Activated CD4-positive, alpha-beta T cell treated with anti-CD3 and anti-CD28 coated beads for 1 hour (primary cell): ENCODE data around the gene BAZ2B.
"Not testable (repeated sequence)": the region's sequence is repeated elsewhere in the genome, so short reads cannot be mapped to it uniquely, and the experiment has no call there.

Experiments used
- DNase-seq: peaks from one replicate; pipeline ENCODE4 v3.0.0-alpha.2; 2020

Gene BAZ2B, protein sequence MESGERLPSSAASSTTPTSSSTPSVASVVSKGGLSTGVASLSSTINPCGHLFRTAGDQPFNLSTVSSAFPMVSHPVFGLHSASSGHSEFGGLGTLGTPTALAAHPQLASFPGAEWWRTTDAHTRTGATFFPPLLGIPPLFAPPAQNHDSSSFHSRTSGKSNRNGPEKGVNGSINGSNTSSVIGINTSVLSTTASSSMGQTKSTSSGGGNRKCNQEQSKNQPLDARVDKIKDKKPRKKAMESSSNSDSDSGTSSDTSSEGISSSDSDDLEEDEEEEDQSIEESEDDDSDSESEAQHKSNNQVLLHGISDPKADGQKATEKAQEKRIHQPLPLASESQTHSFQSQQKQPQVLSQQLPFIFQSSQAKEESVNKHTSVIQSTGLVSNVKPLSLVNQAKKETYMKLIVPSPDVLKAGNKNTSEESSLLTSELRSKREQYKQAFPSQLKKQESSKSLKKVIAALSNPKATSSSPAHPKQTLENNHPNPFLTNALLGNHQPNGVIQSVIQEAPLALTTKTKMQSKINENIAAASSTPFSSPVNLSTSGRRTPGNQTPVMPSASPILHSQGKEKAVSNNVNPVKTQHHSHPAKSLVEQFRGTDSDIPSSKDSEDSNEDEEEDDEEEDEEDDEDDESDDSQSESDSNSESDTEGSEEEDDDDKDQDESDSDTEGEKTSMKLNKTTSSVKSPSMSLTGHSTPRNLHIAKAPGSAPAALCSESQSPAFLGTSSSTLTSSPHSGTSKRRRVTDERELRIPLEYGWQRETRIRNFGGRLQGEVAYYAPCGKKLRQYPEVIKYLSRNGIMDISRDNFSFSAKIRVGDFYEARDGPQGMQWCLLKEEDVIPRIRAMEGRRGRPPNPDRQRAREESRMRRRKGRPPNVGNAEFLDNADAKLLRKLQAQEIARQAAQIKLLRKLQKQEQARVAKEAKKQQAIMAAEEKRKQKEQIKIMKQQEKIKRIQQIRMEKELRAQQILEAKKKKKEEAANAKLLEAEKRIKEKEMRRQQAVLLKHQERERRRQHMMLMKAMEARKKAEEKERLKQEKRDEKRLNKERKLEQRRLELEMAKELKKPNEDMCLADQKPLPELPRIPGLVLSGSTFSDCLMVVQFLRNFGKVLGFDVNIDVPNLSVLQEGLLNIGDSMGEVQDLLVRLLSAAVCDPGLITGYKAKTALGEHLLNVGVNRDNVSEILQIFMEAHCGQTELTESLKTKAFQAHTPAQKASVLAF (N-terminal part only)

DNA sequence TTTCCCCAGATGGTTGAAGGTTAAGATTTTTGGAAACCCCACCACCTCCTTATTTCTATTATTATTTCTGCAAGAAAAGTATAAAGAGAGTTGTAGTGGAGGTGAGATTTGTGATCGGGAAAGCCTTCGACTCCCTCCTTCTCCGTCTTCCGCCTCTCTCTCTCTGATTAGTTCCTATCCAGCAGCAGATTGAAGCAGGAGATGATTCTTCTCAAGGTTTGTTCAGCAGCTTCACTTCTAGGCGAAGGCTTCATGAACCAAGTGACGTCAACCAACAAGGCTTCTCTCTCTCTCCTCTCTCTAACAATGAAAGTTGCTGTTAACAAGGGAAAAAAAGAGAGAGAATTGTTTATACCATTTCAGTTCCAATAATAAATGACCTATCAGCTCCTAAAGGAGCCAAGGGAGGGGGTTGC, at the start of gene BAZ2B:
BAZ2B (minus strand) TSS at position 263 of the 416 bp plus-strand sequence. CDS start 137,829 bp downstream, outside the sequence.
- DNase-seq, result no peak

DNA sequence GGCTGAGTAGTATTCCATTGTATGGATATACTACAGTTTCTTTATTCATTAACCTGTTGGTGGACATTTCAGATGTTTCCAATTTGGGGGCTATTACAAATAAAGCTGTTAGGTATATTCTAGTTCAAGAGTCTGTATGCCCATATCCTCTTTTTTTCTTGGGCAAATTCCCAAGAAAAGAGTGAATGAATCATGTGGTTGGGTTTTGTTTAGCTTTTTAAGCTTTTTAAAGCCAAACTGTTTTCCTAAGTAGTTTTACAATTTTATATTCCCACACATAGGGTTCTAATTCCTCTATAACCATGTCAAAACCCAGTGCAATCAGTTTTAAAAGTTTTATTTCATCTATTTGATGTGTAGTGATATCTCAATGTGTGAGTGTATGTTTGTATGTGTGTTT, 44.9 kb upstream of the BAZ2B start:
- DNase-seq, result no peak

DNA sequence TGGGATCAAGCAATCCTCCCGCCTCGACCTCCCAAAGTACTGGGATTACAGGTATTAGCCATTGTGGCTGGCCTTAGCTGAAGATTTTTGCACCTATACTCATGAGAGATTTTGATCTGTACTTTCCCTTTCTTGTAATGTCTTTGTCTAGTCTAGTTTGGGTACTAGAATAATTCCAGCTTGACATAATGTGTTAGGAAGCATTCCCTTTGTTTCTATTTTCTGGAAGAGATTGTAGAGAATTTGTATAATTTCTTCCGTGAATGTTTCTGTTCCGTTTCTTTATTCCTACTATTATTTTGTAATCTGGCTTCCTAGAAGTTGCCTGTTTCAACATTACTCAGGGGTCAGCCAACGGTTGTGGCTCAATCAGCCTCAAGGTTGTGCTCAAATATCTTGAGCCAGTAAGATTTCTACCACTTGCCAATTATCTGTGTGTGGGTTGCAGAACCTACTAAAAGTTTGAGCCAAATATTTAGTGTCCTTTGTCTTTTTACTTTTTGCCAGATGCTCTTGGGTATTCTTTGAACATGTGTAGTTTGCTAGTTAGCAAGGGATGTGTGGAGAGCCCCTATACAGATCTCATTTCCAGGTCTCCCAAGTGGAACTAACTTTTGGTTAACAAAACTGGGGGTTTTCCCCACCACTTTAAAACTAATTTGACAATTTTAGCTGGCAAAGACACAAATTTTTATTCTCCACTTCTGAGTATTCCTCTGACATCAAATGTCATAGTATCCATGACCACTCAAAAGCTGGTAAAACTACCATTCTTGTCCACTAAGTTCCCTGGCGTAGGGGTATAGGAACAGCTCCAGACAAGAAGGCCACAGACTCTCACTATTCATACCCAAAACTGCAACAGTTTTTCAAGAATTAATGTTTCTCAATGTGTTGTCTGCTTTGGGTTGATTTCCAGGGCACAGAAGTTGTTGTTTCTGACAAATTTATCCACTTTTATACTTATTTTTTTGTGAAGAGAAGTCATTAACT, 42.8 kb upstream of the BAZ2B start:
- no peak for DNase-seq

DNA sequence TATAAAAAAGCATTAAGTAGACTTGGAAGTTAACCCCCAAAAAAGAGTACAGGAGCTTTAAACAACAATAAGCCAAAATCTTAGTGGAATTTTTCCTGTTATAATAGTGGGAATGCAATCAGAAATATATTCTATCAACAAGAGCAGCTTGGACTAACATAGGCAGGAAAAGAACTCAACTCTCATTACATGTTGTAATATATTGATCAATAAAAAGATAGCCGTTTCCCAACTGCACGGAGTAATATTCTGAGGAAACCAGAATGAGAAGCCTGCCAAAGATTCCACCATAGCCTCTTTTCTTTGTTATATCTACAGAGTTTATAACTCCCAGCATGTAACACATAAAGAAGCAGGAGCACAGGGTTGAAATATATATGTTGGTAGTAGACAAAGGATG, 37.6 kb upstream of the BAZ2B start:
- DNase-seq, result no peak

DNA sequence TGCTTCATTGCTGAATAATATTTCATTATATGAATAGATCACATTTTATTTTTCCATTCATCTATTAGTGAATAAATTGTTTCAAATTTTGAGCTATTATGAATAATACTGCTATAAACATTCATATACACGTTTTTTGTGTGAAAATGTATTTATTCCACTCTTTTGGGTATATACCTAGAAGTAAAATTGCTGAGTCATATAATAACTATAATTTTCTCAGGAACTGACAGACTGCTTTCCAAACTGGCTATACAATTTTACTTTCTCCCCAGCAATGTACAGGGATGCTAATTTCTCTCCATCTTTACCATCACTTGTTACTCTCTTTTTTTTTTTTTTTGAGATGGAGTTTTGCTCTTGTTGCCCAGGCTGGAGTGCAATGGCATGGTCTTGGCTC, 35.5 kb upstream of the BAZ2B start:
- DNase-seq, result no peak

DNA sequence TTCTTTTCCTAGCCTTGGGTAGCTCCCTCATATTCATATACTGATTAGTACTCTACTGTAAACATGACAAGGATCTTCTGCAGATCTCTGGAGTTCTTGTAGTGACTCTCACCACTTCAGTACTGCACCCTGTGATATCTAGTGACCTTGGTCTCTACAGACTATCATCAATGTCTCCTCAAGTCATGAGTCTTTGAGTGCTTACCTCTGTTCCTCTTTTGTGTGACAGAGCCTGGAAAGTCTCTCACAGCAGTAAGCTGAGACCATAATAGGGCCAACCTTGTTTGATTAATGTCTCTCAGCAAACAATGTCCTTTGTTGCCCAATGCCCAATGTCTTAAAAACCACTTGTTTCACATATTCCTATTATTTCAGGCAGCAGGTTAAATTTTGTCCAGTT, 34.2 kb upstream of the BAZ2B start:
- no peak for DNase-seq

DNA sequence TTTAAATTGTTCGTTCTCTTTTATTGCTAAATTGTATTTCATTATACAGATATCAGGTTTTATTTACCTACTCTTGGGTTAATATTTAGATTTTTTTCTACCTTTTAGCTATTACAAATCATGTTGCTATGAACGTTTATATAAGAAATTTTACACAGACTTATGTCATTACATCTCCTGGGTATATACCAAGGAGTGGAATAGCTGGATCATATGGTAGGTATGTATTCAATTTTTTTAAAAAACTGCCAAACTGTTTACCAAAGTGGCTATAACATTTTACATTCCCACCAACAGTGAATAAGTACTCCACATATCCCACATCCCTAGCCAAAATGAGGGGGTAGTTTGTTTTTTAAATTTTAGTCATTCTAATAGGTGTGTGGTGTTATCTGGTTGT, 32.3 kb upstream of the BAZ2B start:
- no peak for DNase-seq

DNA sequence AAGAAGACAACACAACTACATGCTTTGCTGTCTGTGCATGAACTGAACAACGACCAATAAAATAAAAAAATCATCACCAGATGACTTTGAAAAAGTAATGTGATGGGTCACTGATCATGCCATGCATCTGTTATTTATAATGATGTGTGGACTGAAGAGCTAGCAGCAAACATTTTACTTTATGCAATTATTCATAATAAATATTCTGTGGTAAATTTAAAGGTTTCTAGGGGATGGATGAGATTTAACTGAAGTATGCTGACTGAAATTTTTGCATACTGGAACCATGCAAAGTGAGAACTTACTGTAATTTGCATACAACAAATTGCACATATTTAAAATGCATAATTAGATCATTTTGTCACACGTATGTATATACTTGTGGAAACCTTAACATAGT, 31.3 kb upstream of the BAZ2B start:
- DNase-seq, result no peak

DNA sequence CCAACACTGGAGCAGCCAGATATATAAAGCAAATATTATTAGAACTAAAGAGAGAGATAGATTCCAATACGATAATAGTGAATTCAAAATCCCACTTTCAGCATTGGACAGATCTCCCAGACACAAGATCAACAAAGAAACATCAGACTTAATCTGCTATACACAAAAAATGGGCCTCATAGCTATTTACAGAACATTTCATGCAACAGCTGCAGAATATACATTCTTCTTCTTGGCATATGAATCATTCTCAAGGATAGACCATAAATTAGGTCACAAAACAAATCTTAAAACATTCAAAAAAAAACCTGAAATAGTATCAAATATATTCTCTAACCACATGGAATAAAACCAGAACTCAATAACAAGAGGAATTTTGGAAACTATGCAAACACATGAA, 23.8 kb upstream of the BAZ2B start:
- no peak for DNase-seq

DNA sequence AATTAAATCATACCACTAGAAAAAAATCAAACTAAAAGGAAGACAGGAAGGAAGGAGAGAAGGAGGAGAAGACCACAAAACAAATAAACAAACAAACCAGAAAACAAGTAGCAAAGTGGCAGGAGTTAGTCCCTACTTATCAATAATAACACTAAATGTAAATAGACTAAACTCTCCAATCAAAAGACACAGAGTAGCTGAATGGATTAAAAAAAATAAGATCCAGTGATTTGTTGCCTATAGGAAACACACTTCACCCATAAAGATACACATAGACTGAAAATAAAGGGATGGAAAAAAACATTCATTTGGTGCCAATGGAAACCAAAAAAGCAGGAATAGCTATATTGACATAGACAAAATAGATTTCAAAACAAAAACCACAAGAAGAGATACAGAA, 23.4 kb upstream of the BAZ2B start:
- DNase-seq, result no peak

DNA sequence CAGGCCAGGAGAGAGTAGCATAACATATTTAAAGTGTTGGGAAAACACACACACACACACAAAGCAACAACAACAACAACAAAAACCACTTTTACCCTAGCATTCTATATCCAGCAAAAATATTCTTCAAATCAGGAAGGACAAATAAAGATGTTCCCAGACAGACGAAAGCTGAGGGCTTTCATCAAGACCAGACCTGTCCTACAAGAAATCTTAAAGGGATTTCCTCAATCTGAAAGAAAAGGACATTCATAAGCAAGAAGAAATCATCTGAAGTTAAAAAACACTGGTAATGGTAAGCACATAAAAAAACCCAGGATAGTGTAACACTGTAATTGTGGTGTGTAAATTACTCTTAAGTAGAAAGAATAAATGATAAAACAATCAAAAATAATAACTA, 22.7 kb upstream of the BAZ2B start:
- DNase-seq, result no peak

DNA sequence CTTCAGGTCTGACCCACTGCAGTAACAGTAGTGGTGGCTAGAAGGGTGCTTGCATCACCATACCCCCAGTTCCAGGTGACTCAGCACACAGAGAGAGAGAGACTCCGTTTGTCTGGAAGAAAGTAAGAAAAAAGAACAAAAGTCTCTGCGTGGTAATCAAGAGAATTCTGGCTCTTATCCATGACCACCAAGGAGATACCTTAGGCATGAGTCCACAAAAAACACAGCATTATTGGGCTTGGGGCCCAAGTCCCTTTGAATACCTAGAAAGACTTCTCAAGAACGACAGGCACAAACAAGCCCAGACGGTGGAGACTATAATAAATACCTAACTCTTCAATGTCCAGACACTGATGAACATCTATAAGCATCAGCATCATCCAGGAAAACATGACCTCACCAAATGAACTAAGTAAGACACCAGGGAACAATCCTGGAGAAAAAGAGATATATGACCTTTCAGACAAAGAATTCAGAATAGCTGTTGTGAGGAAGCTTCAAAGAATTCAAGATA, 21.7 kb upstream of the BAZ2B start:
- no peak for DNase-seq

DNA sequence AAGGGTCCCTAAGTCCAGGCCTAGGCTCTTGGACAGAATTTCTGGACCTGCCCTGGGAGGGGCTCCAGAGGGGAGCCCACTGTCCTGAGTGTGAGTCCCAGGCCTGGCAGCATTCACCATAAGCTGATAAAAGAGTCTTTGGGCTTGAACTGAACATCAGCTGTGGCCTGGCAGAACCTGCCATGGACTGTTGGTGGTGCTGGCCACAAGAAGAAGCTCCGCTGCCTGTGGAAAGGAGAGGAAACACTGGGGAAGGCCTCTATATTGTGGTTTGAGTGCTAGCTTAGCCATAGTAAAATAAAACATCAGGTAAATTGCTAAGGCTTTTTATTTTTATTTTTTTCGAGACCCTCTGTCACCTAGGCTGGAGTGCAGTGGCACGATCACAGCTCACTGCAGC, 20.9 kb upstream of the BAZ2B start:
- DNase-seq, result no peak

DNA sequence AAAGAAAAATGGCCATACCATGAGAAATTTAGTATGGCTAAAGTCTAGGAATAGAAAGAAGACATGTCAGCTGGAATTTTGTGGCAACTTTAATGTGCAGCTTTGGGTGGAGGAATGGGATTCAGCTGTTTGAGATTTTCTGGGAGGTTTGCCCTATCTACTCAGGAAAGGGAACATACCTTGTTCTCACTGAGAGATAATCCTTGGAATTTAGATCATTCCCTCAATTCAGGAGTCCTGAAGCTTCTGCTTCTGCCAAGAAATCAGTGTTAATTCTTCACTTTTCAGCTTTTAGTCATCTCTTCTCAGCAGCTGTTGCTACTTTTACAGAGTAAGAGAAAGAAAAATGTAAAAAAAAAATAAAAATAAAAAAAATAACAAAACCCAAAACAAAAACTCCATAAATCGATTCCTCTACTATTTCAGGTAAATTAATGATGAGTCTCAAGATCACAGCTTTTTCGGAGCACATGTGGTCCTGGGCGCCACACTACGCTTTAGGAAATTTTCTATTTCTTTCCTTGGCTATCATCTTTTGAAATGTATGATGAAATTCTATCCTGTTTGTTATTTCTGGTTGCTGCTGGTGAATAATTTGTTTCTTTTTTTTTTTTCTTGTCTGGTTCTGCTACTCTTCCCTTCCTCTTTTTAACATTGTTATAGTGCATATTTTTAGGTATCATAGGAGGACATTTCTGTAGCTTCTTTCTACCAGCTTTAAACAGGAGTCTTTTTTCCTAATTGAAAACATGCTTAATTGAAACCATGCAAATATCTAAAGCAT, 18.9 kb upstream of the BAZ2B start:
- DNase-seq, result no peak

DNA sequence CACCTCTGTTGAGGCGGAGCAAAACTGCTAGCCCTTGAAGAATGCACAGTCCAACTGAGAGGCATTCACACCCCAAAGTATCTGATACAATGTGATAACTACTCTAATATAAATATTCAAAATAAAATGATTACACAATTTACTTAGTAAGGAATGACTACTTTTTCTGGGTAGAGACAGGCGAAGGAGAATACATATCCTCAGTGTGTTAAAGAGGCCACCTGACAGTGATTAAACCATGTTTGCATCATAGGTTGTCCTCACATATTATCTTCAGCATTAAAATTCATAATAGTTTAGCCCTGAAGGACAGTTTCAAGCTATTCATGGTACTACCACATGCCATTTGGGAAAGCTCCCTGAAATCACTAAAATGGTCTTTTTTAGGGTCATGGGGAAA, 16.9 kb upstream of the BAZ2B start:
- no peak for DNase-seq

DNA sequence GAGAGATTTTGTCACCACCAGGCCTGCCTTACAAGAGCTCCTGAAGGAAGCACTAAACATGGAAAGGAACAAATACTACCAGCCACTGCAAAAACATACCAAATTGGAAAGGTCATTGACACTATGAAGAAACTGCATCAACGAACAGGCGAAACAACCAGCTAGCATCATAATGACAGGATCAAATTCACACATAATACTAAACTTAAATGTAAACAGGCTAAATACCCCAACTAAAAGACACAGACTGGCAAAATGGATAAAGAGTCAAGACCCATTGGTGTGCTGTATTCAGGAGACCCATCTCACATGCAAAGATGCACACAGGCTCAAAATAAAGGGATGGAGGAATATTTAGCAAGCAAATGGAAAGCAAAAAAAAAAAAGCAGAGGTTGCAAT, 9.3 kb upstream of the BAZ2B start:
- DNase-seq, result not testable (repeated sequence)

DNA sequence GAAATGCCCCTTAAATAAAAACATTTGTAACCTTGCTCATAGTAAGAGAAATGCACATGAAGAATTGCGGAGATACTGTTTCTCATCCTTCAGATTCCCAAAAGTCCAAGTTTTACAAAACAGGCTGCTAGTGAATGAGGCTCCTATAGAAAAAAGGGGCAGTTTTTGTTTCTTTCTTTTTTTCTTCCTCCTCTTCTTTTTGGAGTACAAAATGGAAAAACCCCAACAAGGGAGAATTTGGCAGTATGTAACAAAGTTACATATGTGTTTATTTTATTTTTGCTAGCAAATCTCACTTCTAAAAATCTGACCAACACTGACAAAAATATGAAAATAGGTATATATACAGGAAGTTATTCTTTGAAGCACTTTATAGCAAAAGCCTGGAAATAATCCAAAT, 7.1 kb upstream of the BAZ2B start:
- DNase-seq, result no peak

DNA sequence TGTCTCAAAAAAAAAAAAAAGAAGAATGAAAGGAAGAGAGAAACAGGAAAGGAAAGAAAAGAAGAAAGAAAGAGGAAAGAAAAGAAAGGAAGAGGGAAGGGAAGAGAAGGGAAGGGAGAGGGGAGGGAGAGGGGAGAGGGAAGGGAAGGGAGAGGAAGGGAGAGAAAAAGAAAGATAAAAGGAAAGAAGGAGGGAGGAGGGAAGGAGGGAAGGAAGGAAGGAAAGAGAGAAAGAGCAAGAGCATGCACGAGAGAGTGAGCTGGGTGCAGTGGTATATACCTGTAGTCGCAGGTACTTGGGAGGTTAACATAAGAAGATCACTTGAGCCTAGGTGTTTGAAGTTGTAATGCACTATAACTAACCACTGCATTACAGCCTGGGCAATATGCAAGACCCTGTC, 6.6 kb upstream of the BAZ2B start:
- DNase-seq, result no peak

DNA sequence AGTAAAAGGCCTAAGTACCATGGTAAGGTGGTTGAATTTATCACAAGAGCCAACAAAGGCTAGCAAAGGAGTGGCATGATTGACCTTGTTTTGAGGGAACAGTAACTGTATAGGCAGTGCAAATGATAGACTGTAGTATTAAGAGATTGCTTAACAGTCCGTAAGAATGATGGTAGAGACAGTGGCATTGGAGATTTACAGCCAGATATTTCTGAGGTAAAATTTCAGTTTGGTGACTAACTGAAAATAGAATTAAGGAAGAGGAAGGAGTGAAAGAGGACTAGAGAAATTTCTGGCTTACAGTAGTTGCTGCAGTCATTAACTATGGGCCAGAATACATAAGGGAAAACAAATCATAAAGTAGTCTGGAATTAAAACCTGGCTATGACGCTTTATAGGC, 4.4 kb upstream of the BAZ2B start:
- no peak for DNase-seq

DNA sequence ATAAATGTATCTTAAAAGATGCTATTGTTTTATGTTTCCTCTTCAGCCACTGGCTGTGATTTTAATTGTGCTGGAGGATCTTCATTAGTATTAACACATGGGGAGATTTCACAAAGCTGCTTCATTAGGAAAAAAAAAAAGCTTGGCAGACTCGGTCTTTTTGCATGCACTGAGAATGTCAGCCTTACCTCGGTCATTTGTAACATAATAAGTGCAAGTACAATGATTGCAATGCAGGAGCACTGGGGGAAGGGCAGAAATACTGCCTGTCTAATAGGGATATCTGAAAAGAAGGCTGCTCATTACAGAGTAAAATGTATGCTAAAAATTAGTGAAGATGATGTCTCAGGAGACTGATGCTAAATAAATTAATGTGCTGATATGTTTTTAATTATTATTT, 1.3 kb upstream of the BAZ2B start:
- no peak for DNase-seq

DNA sequence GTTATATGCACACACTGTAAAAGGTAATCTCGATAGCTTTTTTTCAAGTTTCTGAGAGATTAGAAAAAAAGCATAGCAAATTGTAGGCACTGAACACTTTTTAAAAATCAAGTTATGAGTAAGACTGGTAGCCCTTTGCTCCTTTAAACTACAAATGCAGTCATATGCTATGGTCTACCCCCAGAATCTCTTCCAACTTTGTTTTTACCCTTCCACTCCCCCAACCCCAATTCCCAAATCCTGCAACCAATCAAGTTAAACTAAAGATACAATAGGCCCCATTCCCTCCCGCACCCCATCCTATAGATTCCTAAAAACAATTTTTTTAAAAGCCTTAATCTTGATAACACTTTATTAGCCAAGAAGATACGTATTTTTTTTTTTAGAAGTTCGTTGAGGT, 752 bp upstream of the BAZ2B start:
- no peak for DNase-seq
